PC-3 (cell line): ENCODE measurements around the gene PPP1R16B. TPM values are rescaled to one million over a fixed set of nuclear protein-coding genes. Genes with fewer than 3 reads are reported as not detected.

Source experiments
- ATAC-seq: fragments of 200-7000 bp; cut with Tn5 transposase; 2 replicates; pipeline ENCODE4 v1.9.1; 2020; ENCODE audit warnings: mild to moderate bottlenecking, moderate library complexity
- BruUV-seq: library from RNA; stranded (reverse); fragments of 400-500 nt; replicated peaks from 2 replicates; lab custom pipeline; 2021; lab: Mats Ljungman, UMichigan
- CTCF ChIA-PET: fragments of 300-600 bp; sonication (Branson Sonifier 250); formaldehyde crosslinking; loops from one replicate; lab custom pipeline; 2022; ENCODE audit warnings: antibody characterized with exemption; lab: Charles Lee
- POLR2A ChIA-PET: fragments of 300-600 bp; sonication (Branson Sonifier 250); formaldehyde crosslinking; loops from one replicate; lab custom pipeline; 2022; ENCODE audit warnings: antibody characterized with exemption; ENCODE audit not compliant: unreplicated experiment; lab: Charles Lee
- DNase-seq: peaks from one replicate; pipeline ENCODE4 v3.0.0-alpha.2; 2015
- H2AFZ ChIP-seq: fragments of 300-600 bp; sonication (generic); 2 replicates; pipeline ENCODE4 v1.6.0; 2016; ENCODE audit warnings: antibody characterized with exemption, low read length
- H3F3A ChIP-seq: fragments of 300-600 bp; sonication (generic); one replicate; pipeline ENCODE4 v1.6.0; 2017; ENCODE audit warnings: antibody characterized with exemption, low read length, control low read depth, mild to moderate bottlenecking; ENCODE audit not compliant: unreplicated experiment
- H3K27ac ChIP-seq: fragments of 300-600 bp; sonication (generic); 2 replicates; pipeline ENCODE4 v1.5.1; 2016; ENCODE audit warnings: mild to moderate bottlenecking, low read length
- H3K27me3 ChIP-seq: fragments of 300-600 bp; sonication (generic); 2 replicates; pipeline ENCODE4 v1.6.1; 2016; ENCODE audit warnings: low read length, mixed read lengths
- H3K36me3 ChIP-seq: fragments of 300-600 bp; sonication (generic); 2 replicates; pipeline ENCODE4 v1.6.1; 2016; ENCODE audit warnings: low read depth, mixed run types, low read length, mixed read lengths
- H3K4me1 ChIP-seq: fragments of 300-600 bp; sonication (generic); 2 replicates; pipeline ENCODE4 v1.5.1; 2016; ENCODE audit warnings: low read length; ENCODE audit not compliant: insufficient read depth
- H3K4me2 ChIP-seq: fragments of 300-600 bp; sonication (generic); 2 replicates; pipeline ENCODE4 v1.6.0; 2016; ENCODE audit warnings: low read length
- H3K4me3 ChIP-seq: fragments of 300-600 bp; sonication (generic); 2 replicates; pipeline ENCODE4 v1.5.1; 2016; ENCODE audit warnings: mild to moderate bottlenecking, low read length, mixed read lengths
- H3K79me2 ChIP-seq: fragments of 300-600 bp; sonication (generic); 2 replicates; pipeline ENCODE4 v1.6.1; 2017; ENCODE audit warnings: low read length, mixed read lengths
- H3K9ac ChIP-seq: fragments of 300-600 bp; sonication (generic); 2 replicates; pipeline ENCODE4 v1.6.0; 2016; ENCODE audit warnings: mild to moderate bottlenecking, low read length
- H3K9me2 ChIP-seq: fragments of 300-600 bp; sonication (generic); replicated peaks from 2 replicates; pipeline ENCODE4 v1.6.1; 2016; ENCODE audit warnings: mixed run types, low read length, mixed read lengths
- H3K9me3 ChIP-seq: fragments of 300-600 bp; sonication (generic); 2 replicates; pipeline ENCODE4 v1.6.1; 2016; ENCODE audit warnings: low read length, mixed read lengths
- H4K20me1 ChIP-seq: fragments of 300-600 bp; sonication (generic); 2 replicates; pipeline ENCODE4 v1.6.1; 2016; ENCODE audit warnings: low read length, mixed read lengths
- CTCF ChIP-seq: fragments of 300-600 bp; sonication (generic); conservative IDR thresholded peaks from 2 replicates; pipeline ENCODE4 v1.5.1; 2017; ENCODE audit warnings: antibody characterized with exemption, low read depth, mild to moderate bottlenecking, low read length
- EZH2 ChIP-seq: fragments of 300-600 bp; sonication (generic); IDR thresholded peaks from one replicate; pipeline ENCODE4 v1.6.1; 2017; ENCODE audit warnings: antibody characterized with exemption, mild to moderate bottlenecking, low read length; ENCODE audit not compliant: unreplicated experiment
- EZH2phosphoT487 ChIP-seq: fragments of 300-600 bp; sonication (generic); IDR thresholded peaks from 2 replicates; pipeline ENCODE4 v1.6.1; 2018; ENCODE audit warnings: mild to moderate bottlenecking, antibody characterized with exemption, low read length, borderline replicate concordance
- intact Hi-C: fragments of 100-400 bp; cut with micrococcal nuclease; formaldehyde crosslinking; loops from 2 replicates; pipeline ENCODE4 v1.9.0; 2023
- total RNA-seq: library from RNA; depleted of rRNA; stranded (reverse); fragments of >200 nt; gene quantifications from 2 replicates; pipeline ENCODE4 v1.2.3, GENCODE V29; 2014

PPP1R16B gene
- total RNA-seq, 1 experiment from 2014 or later: 0.04 TPM

GRCh38 chr20:38841570-38841969 is 36.1 kb downstream of the PPP1R16B start:
- Histone ChIP-seq H3K4me3 (no peak overlapping the region), H3K9ac (no peak overlapping the region), H3K27me3 (peaks cover 56% of the 10 kb centered on the region), H4K20me1 (no peaks in the 10 kb centered on the region), H3K4me1 (no peaks in the 10 kb centered on the region), H3K4me2 (no peak overlapping the region), H3F3A (no peaks in the 10 kb centered on the region), H3K9me3 (no peaks in the 10 kb centered on the region), H3K36me3 (no peaks in the 10 kb centered on the region), H3K79me2 (no peaks in the 10 kb centered on the region), H3K27ac (no peak overlapping the region), H2AFZ (no peak overlapping the region), H3K9me2 (no peaks in the 10 kb centered on the region)
- BruUV-seq: no TSS peak
- no peak for DNase-seq
- no peak for ATAC-seq
- ChIA-PET CTCF (no interaction called here), POLR2A (no interaction called here)
- TF ChIP-seq EZH2: no peak
- intact Hi-C loops: no loop called here

- CTCF ChIA-PET: interaction anchor here (0.6 kb wide), 1 partner anchor 45 kb away, joined by 3 read pairs; no protein-coding TSS in a partner anchor
- no peak overlapping the region for H3K4me3 ChIP-seq
- H2AFZ ChIP-seq: no peak overlapping the region
- H3K27me3 ChIP-seq: peaks cover 60% of the 10 kb centered on the region
- H3K9ac ChIP-seq: no peak overlapping the region
- H3K27ac ChIP-seq: no peak overlapping the region
- no peak overlapping the region for H3K4me2 ChIP-seq
- H3K4me1 ChIP-seq: no peaks in the 10 kb centered on the region
- H4K20me1 ChIP-seq: no peaks in the 10 kb centered on the region
- H3K9me3 ChIP-seq: no peaks in the 10 kb centered on the region
- ATAC-seq (no peak), DNase-seq (no peak)
- H3K9me2 ChIP-seq: no peaks in the 10 kb centered on the region
- POLR2A ChIA-PET: no interaction called here
- TF ChIP-seq CTCF (no peak), EZH2 (no peak), EZH2phosphoT487 (no peak)
- intact Hi-C loops: no loop called here
- no TSS peak for BruUV-seq
- no peaks in the 10 kb centered on the region for H3K36me3 ChIP-seq
- H3K79me2 ChIP-seq: no peaks in the 10 kb centered on the region
- H3F3A ChIP-seq: no peaks in the 10 kb centered on the region
Measured at GRCh38 chr20:38842026-38842425, 36.5 kb downstream of the PPP1R16B start.

GRCh38 chr20:38842558-38842981 is 37.1 kb downstream of the PPP1R16B start:
- TF ChIP-seq EZH2phosphoT487: no peak
- no peak for TF ChIP-seq CTCF
- no peak for TF ChIP-seq EZH2
- DNase-seq (no peak), ATAC-seq (no peak)
- H3K4me3 ChIP-seq: no peak overlapping the region
- H4K20me1 ChIP-seq: no peaks in the 10 kb centered on the region
- H3K27me3 ChIP-seq: peaks cover 64% of the 10 kb centered on the region
- H3K36me3 ChIP-seq: no peaks in the 10 kb centered on the region
- BruUV-seq: no TSS peak
- no peaks in the 10 kb centered on the region for H3K9me3 ChIP-seq
- no peaks in the 10 kb centered on the region for H3F3A ChIP-seq
- H3K4me2 ChIP-seq: no peak overlapping the region
- H3K9ac ChIP-seq: no peak overlapping the region
- H3K27ac ChIP-seq: no peak overlapping the region
- ChIA-PET POLR2A (no interaction called here), CTCF (interaction anchor here (0.5 to 0.6 kb wide), 2 partner anchors 44 to 67 kb away, joined by 3 read pairs; no protein-coding TSS in a partner anchor)
- no peak overlapping the region for H2AFZ ChIP-seq
- H3K4me1 ChIP-seq: no peaks in the 10 kb centered on the region
- no peaks in the 10 kb centered on the region for H3K9me2 ChIP-seq
- intact Hi-C loops: no loop called here
- no peaks in the 10 kb centered on the region for H3K79me2 ChIP-seq
